ELF-1 (cell line): ENCODE results near the gene C1QTNF4.
"Not testable (repeated sequence)": the region's sequence is repeated elsewhere in the genome, so short reads cannot be mapped to it uniquely, and the experiment has no call there.

Experiments used
- DNase-seq: peaks from one replicate; pipeline ENCODE4 v3.0.0-alpha.2; 2016; ENCODE audit warnings: low read depth, low spot score

Gene C1QTNF4

GRCh38 chr11:47593934-47594855, at the start of gene C1QTNF4:
TSS of gene C1QTNF4 (minus strand) at chr11:47594411. CDS start at chr11:47590810, 3,601 bp downstream.
- DNase-seq, result peak; percentile 14

- peak; percentile 98 for DNase-seq
Measured at GRCh38 chr11:47642099-47642855, 48.1 kb upstream of the C1QTNF4 start, which contains the start of gene MTCH2. TSS of gene MTCH2 (minus strand) at chr11:47642559. CDS start at chr11:47642465, 94 bp downstream.

GRCh38 chr11:47641600-47642098, 47.4 kb upstream of the C1QTNF4 start:
- DNase-seq, result no peak

GRCh38 chr11:47640506-47640905, 46.3 kb upstream of the C1QTNF4 start:
- DNase-seq, result not testable (repeated sequence)

GRCh38 chr11:47636331-47636730, 42.1 kb upstream of the C1QTNF4 start:
- not testable (repeated sequence) for DNase-seq

- no peak for DNase-seq
Measured at GRCh38 chr11:47631473-47631872, 37.3 kb upstream of the C1QTNF4 start.

- no peak for DNase-seq
Measured at GRCh38 chr11:47628026-47628425, 33.8 kb upstream of the C1QTNF4 start.

- DNase-seq, result no peak
Measured at GRCh38 chr11:47626234-47626633, 32.0 kb upstream of the C1QTNF4 start.

GRCh38 chr11:47620836-47621378, 26.7 kb upstream of the C1QTNF4 start:
- DNase-seq, result no peak

- DNase-seq, result no peak
Measured at GRCh38 chr11:47617417-47617809, 23.2 kb upstream of the C1QTNF4 start.

GRCh38 chr11:47616726-47617416, 22.7 kb upstream of the C1QTNF4 start:
- DNase-seq, result peak; percentile 54

- no peak for DNase-seq
Measured at GRCh38 chr11:47615249-47615648, 21.0 kb upstream of the C1QTNF4 start.

GRCh38 chr11:47611348-47611794, 17.2 kb upstream of the C1QTNF4 start:
- DNase-seq, result no peak

- no peak for DNase-seq
Measured at GRCh38 chr11:47609675-47610074, 15.5 kb upstream of the C1QTNF4 start.

GRCh38 chr11:47607380-47607779, 13.2 kb upstream of the C1QTNF4 start:
- peak; percentile 56 for DNase-seq

GRCh38 chr11:47606731-47607130, 12.5 kb upstream of the C1QTNF4 start:
- peak; percentile 21 for DNase-seq

GRCh38 chr11:47605921-47606320, 11.7 kb upstream of the C1QTNF4 start:
- no peak for DNase-seq

GRCh38 chr11:47603295-47603694, 9.1 kb upstream of the C1QTNF4 start:
- no peak for DNase-seq

GRCh38 chr11:47599902-47600301, 5.7 kb upstream of the C1QTNF4 start:
- no peak for DNase-seq

- DNase-seq, result no peak
Measured at GRCh38 chr11:47595967-47596366, 1.8 kb upstream of the C1QTNF4 start.

GRCh38 chr11:47595029-47595428, 818 bp upstream of the C1QTNF4 start:
- DNase-seq, result no peak
